GM12801 (cell line): ENCODE results near the gene CIZ1.

Source experiments
- CTCF ChIP-seq: IDR thresholded peaks from one replicate; pipeline ENCODE4 v1.5.1; 2011; ENCODE audit warnings: control low read depth; ENCODE audit not compliant: insufficient read length; ENCODE audit errors: extremely low read depth

Gene CIZ1

GRCh38 chr9:128141604-128142003 lies 49.8 kb downstream of the CIZ1 start:
- TF ChIP-seq CTCF = no peak

- no peak for TF ChIP-seq CTCF
Measured at GRCh38 chr9:128139621-128140020, 51.8 kb downstream of the CIZ1 start.

- no peak for TF ChIP-seq CTCF
Measured at GRCh38 chr9:128138001-128138400, 53.4 kb downstream of the CIZ1 start.

GRCh38 chr9:128136816-128137793 lies 54.3 kb downstream of the CIZ1 start:
- TF ChIP-seq CTCF = no peak

- no peak for TF ChIP-seq CTCF
Measured at GRCh38 chr9:128128836-128129590, 62.4 kb downstream of the CIZ1 start.

- TF ChIP-seq CTCF = no peak
Measured at GRCh38 chr9:128127990-128128835, 63.2 kb downstream of the CIZ1 start.
